ENCODE measurements around the gene GTF2B.
"Not testable (repeated sequence)": the region's sequence is repeated elsewhere in the genome, so short reads cannot be mapped to it uniquely, and the experiment has no call there.

GTF2B gene

DNA sequence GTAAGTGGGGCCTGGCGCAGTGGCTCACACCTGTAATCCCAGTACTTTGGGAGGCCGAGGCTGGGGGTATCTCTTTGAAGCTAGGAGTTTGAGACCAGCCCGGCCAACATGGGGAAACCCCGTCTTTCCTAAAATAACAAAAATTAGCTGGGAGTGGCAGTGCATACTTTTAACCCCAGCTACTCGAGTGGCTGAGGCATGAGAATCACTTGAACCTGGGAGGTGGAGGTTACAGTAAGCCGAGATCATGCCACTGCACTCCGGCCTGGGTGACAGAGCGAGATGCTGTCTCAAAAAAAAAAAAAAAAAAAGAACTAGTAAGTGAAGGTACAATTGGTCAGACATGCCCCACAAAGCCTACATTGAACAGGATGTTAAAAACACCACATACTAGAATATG lies 10.7 kb downstream of the GTF2B start:
- not testable (repeated sequence) for DNase-seq

DNA sequence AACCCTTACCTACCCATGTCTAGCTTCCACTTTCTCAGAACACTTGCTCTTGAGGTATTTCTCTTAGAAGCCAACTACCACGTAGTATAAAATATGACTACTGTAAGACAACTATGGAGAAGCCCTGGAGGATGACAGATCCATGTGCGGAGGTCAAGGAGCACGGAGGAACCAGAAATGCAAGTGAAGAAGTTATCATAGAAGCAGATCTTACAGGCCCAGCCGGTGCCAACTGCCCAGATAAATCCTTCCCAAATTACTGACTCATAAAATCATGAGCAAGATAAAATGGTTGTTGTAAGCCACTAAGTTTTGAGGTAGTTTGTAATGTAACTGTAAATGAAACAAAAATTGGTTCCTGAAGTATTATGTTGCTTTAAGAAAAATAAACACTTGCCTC lies 12.6 kb downstream of the GTF2B start:
- DNase-seq: no peak

DNA sequence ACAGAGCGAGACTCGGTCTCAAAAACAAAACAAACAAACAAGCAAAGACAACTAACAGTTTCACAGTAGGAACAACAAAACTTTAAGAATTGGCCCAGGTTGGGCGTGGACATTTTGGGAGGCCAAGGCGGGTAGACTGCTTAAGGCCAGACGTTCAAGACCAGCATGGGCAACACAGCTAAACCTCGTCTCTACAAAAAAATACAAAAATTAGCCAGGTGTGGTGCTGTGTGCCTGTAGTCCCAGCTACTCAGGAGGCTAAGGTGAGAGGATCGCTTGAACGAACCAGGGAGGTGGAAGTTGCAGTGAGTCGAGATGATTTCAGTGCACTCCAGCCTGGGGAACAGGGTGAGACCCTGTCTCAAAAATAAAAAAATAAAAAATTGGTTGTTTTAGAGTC lies 13.5 kb downstream of the GTF2B start:
- DNase-seq: no peak

DNA sequence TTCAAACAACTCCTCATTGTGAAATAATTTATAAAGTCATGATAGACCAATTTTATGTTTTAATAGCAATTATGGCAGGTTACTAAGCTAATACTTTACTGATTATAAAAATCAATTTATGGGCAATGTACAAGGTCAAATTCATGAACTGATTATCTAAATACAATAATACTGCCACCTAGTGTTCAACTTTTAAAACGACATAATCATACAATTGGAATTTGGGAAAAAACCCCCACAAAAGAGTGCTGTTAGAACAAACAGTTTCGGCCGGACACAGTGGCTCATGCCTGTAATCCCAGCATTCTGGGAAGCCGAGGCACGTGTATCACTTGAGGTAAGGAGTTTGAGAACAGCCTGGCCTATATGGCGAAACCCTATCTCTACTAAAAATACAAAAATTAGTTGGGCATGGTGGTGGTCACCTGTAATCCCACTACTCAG lies 14.0 kb downstream of the GTF2B start:
- DNase-seq: no peak

DNA sequence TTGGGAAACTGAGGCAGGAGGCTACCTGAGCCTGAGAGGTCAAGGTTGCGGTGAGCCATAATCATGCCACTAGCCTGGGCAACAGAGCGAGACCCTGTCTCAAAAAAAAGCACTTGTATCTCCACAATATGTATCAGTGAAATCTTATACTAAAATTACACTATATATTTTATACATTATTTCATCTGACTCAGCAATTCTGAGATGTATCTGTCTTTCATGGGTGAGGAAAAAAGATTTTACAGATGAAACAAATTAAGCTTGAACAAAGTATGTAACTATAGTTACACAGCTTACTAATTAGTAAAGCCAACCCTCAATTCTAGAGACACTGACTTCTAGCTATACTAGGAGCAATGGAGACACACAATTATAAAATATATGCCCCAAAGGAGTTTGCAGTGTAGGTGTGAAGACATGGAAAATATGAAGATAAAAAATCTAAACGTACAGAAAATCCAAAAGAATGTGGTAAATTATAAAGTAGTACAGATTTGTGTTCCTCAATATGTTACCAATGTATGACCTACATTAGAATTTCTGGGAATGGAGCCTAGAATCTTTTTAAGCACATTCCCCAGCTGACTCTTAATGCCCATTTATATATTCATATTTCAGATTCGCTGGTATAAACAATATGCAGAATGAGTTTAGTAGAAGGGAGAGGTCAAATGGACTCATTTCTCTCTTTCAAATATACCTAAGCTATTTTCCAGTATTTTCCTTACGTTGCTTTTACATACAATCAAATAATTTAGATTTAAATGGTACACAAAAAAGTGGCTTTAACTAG lies 14.6 kb downstream of the GTF2B start:
- DNase-seq: no peak

DNA sequence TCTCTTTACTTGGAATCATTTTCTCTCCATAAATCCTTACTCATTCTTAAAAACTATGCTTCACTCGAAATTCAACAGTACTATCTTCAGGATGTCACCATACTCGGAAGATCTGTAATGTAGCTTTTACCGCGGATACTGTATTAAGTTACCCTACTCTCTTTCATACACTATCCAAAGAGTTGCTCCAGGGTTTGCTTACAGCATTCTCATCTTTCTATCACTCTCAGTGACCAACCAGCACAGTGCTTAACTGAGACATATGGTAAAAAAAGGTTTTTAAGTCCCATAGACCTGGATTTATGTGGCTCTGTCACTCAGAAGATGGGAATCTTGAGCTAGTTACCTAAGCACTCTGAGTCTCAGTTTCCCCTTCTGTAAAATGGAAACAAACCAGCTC lies 15.8 kb downstream of the GTF2B start:
- DNase-seq: no peak

DNA sequence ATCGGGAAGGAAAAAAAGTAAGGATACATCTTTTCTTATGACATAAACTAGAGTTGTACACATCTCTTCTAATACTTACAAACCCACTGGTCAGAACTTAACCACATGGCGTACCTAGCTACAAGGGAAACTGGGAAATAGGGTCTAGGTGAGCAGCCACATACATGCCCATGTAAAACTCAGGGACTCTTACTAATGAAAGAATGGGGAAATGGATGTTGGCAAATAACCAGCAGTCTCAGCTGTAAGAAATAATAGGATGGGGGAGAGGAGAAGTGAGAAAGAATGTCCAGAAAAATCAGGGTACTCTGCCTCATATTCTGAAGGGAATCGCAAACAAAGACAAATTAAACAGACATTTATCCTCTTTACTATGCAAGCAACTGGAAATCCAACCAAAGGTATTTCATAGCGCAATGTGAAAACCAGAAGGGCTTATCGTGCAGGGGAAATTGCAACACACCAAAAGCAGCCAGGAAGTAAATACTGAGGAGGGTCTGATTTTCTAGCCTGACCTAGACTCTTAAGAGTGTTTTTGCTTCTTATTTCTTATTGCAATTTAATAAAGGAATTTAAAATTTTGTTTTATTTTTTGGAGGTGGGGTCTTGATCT lies 17.5 kb downstream of the GTF2B start:
- DNase-seq: no peak

DNA sequence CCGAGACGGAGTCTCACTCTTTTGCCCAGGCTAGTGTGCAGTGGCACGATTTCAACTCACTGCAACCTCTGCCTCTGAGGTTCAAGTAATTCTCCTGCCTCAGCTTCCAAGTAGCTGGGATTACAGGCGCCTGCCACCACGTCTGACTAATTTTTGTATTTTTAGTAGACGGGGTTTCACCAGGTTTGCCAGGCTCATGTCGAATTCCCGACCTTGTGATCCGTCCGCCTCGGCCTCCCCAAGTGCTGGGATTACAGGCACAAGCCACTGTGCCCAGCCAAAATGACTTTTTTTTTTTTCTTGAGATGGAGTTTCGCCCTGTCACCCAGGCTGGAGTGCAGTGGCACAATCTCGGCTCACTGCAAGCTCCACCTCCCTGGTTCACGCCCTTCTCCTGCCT lies 21.7 kb downstream of the GTF2B start:
- not testable (repeated sequence) for DNase-seq

DNA sequence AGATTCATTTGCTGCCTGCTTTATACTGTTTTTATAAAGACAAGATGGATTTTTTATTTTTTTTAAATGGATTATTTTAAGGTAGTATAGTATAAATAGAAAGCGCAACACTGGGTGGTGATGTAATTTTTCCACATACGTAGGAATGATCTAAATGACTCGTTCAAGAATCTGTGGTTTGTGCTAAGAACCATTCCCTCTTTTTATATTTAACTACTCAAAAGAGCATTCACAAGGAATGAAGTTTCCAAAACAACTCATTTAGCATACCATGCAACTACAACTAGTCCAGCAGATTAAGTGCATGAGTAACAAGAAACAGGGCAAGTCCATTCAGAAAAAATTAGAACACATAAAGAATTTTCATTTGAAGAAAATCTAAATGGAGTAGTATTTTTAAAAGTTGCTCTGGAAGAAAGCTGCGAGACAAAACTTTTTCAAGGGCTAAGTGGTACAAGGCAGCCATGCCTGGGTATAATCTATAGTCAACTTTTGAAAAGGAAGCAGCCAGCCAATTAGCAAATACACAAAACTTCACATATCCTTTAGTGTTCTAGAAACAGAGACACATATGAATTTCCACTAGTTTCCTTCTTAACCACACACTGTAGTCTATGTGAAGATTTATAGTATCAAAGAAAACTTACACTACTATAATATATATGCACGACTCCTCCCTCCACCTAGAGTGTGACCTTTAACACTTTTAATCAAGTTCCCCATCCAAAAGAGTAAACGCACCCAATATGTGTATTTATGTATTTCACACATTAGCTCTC lies 23.4 kb downstream of the GTF2B start:
- DNase-seq: no peak

DNA sequence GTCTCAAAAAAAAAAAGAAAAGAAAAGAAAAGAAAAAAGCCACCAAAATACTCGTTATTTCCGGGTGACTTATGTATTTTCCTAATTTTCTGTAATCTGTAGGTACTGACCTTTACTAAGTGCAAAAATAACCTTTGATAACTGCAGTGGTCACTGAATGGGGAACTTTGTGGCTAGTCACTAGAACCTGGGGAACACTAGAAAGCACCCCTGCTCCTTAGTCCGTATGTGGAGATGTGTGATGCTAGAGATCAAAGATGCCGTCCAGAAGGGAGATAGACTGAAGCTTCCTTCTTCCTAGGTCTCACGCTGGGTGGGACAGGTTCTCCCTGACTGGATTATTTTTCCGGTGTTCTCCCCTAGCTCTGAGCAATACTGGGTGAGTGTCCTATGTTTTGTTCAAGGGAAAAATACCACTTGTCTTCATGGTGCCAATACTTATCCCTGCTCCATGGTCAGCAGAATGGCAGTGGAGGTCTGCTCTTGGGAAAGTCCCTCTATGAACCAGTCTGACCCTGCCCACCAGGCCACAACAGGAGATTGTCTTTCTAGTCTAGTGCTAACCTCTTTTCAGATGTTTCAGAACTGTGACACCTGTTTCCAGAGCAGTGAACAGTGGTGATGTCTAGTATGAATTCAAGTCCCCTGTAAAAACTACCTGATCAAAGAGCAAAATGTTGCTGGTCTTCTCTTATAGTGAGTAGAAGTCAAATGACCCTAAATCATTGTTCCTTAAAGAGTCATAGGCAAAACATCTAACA lies 39.9 kb downstream of the GTF2B start:
- DNase-seq: no peak

DNA sequence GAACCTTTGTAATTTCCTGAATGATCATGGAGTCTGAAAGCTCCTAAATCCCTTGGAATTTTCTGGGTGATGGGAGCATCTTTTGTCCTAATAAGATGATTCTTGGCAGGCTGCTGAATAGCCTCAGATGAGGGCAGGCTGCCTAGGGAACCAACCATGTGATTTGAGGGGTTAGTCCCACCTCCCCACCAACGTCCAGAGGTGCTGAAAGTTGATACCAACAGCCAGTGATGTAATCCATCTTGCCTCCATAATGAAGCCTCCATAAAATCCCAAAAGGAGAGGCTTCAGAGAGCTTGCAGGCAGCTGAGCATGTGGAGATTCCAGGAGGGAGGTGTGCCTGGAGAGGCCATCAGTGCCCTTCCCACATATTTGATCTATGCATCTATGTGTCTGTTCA lies 43.7 kb downstream of the GTF2B start:
- no peak for DNase-seq

DNA sequence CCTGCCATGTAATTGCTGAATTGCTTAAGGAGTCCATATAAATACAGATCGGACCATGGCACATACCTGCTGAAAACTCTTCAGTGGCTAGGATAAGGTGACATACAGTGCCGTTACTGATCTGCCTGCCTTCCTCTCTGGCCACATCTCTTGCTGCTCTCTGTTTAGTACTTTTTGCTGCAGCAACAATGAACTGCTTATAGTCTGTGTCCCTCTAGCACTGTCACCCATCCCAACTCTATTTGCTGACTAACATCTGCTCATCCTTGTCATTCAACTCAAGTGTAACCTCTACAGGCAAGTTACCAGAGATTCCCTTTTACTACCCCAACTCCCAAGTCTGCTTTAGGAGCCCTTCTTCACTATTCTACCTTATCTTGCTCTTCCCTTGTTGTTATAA lies 65.6 kb downstream of the GTF2B start:
- no peak for DNase-seq

DNA sequence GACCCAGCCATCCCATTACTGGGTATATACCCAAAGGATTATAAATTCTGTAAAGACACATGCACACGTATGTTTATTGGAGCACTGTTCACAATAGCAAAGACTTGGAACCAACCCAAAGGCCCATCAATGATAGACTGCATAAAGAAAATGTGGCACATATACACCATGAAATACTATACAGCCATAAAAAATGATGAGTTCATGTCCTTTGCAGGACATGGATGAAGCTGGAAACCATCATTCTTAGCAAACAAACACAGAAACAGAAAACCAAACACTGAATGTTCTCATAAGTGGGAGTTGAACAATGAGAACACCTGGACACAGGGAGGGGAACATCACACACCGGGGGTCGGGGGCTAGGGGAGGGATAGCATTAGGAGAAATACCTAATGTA lies 71.7 kb downstream of the GTF2B start:
- not testable (repeated sequence) for DNase-seq

DNA sequence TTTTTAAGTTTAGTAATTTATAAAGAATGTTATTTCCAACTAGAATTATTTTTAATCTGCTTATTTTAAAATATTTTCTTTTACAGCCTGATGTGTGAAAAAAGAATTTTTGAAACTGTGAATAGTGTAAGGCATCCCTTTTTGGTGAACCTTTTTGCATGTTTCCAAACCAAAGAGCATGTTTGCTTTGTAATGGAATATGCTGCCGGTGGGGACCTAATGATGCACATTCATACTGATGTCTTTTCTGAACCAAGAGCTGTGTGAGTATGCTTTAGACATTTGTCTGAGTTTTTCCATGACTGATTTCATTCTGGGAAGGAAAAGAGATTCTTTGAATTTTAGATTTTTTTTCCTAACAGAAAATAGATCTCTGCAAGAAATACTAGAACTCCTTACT lies 77.9 kb downstream of the GTF2B start:
- DNase-seq: no peak

DNA sequence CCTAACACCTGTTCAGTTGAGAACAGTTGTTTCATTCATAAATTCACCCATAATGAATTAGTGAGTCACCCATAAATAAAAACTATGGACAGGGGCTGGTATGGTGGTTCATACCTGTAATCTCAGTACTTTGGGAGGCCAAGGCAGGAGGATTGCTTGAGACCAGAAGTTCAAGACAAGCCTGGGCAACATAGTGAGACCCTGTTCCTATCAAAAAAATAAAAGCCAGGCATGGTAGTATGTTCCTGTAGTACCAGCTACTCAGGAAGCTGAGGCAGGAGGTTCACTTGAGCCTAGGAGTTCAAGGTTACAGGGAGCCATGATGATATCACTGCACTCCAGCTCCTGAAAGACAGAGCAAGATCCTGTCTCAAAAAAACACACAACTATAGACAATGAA lies 79.0 kb downstream of the GTF2B start:
- DNase-seq: no peak

DNA sequence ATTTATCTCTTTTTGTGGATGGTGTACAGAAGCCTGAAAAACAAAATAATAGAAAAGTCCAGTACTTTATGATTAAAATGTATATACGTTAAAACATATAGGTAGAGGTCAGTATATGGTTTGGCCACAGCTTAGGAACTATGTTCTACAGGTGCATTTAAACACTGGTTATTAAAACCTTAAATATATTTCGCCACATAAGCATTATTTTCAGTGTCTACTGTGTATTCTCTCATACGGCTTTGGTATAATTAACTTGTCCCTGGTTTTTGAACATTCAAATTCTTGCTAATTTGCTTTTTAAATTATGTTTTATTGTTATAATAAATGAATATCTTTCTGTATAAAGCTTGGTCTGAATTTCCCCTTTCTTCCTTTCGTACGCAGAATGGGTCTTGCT lies 87.9 kb downstream of the GTF2B start:
- DNase-seq: no peak

DNA sequence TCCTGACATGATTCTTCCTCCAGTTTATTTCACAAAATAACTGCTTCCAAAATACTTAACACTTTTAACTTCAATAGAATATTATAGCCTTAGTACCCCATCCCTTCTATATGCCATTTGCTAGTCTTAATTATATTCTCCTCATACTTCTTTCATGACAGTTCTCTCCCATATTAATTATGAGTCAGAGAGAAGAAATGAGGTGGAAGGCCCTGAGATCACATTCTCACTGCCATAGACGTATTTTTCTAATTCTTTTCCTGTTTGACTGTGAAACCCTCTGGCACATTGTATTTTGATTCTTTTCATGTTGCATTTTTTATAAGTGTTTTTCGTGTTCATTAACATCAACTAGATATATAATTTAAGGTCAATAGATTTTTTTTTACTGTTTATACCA lies 88.4 kb downstream of the GTF2B start:
- DNase-seq: no peak

All from activated CD4-positive, alpha-beta T cell treated with anti-CD3 and anti-CD28 coated beads for 4 hours (primary cell).